Measurements from ENCODE around the gene TNS1. TPM values are rescaled to one million over a fixed set of nuclear protein-coding genes. Genes with fewer than 3 reads are reported as not detected.
A peak's percentile ranks its signal among the peaks of the same experiment; 100 is the strongest.

Gene TNS1
- total RNA-seq, 2 donors from 2014 or later, result 1,255 to 1,508 TPM

- intact Hi-C loops (cut with DNase I), result loop anchor here in 1 of 2 donors (5.0 kb wide), 1 partner anchor 1066 kb away; no protein-coding TSS in a partner anchor
- no peak for DNase-seq (ENCODE audit: low spot score)
Observed at GRCh38 chr2:217900780-217901360, 101.9 kb downstream of the TNS1 start.

DNA sequence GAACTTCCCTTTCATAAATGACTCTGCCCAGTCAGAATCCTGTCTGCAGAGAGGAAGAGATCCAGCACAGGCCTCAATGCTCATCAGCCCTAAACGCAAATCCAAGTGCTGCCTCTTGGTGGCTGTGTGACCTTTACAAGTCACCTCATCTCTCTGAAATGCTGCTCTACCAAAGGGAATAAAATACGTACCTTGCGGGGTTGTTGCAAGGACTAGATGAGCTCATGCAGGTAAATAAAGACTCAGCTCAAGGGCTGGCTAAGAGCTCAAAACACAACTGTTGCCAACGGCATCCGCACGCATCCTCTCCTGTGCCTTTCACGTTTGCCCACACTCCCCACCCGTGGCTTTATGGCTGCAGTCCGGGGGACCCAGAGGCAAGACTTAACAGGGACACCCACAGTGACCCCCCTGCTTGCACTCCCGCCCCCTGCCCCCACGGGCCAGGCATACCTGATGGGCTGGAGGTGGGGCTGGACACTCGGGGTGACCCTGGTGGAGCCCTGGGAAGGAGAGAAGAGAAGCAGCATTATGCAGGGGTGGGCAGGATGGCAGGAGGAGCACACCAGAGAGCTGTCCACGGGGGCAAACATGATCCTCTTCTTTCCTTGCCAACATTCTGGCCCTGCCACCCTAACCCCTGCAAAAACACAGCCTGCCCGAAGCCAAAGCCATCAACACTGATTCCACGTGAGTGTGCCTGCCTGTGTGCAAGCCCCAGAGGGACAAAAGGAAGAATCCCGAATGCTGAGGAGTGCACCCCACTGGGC, 102.6 kb downstream of the TNS1 start:
- DNase-seq (ENCODE audit: low spot score), result no peak
- intact Hi-C loops (cut with DNase I), result loop anchor here in 1 of 2 donors (5.0 kb wide), 1 partner anchor 1067 kb away; no protein-coding TSS in a partner anchor

- DNase-seq (ENCODE audit: low spot score), result peak; percentile 91
Observed at GRCh38 chr2:217899231-217900009, 103.4 kb downstream of the TNS1 start.

GRCh38 chr2:217897816-217898806, 104.7 kb downstream of the TNS1 start:
- intact Hi-C loops (cut with DNase I), result no loop called here

More at GRCh38 chr2:217899231-217900009, 103.4 kb downstream of the TNS1 start:
- intact Hi-C loops (cut with DNase I), result loop anchor here in 1 of 2 donors (5.0 kb wide), 1 partner anchor 1068 kb away; no protein-coding TSS in a partner anchor

GRCh38 chr2:217897091-217897715, 105.6 kb downstream of the TNS1 start:
- DNase-seq (ENCODE audit: low spot score), result no peak
- intact Hi-C loops (cut with DNase I), result no loop called here

More at GRCh38 chr2:217897816-217898806, 104.7 kb downstream of the TNS1 start:
- DNase-seq (ENCODE audit: low spot score), result peak; percentile 76

- no peak for DNase-seq (ENCODE audit: low spot score)
- intact Hi-C loops (cut with DNase I), result no loop called here
Observed at GRCh38 chr2:217895070-217895635, 107.6 kb downstream of the TNS1 start.

- intact Hi-C loops (cut with DNase I), result loop anchor here in 1 of 2 donors (5.0 kb wide), 1 partner anchor 106 kb away; no protein-coding TSS in a partner anchor
Observed at GRCh38 chr2:217893440-217893839, 109.4 kb downstream of the TNS1 start.

DNA sequence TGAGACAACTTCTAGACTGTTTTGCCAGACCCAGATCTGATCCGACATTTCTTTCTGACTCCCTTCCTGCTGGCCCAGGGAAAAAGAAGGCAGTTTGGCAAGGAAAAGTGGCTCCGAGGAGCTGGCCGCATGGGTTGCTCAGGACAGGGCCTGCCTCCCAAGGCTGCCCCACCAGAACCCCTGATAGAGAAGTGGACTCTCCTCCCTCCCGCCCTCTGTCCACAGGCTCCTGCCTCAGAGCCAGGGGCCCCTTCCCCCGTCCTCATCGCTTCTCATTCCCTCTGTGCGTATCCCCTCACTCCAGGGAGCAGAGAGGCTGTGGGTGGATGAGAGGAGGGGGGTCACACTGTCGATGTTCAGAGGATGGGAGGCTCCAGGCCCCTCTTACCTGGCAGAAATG, 110.2 kb downstream of the TNS1 start:
- no peak for DNase-seq (ENCODE audit: low spot score)
- intact Hi-C loops (cut with DNase I), result loop anchor here in 1 of 2 donors (1.0 to 5.0 kb wide), 2 partner anchors 78 to 105 kb away; no protein-coding TSS in a partner anchor

More at GRCh38 chr2:217893440-217893839, 109.4 kb downstream of the TNS1 start:
- no peak for DNase-seq (ENCODE audit: low spot score)

DNA sequence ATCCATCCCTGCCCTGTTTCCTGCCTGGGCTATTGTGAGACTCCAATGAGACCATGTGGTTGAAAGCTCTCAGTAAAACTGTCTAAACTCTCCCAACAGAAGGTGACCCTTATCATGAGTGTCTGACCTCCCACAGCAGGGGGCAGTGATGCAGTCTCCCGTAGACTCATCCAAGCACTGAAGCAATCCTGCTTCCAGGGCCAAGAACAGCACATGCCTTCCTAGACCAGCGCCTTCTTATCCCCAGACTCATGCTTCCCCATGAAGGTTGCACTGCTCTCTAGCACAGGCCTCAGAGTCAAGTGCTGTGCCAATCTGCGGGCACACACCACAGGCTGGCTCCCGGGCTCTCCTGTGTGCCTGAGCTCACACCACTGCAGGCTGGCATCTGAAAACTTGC, 112.3 kb downstream of the TNS1 start:
- intact Hi-C loops (cut with DNase I), result loop anchor here in 1 of 2 donors (5.0 kb wide), 1 partner anchor 103 kb away; no protein-coding TSS in a partner anchor
- DNase-seq (ENCODE audit: low spot score), result peak; percentile 92

DNA sequence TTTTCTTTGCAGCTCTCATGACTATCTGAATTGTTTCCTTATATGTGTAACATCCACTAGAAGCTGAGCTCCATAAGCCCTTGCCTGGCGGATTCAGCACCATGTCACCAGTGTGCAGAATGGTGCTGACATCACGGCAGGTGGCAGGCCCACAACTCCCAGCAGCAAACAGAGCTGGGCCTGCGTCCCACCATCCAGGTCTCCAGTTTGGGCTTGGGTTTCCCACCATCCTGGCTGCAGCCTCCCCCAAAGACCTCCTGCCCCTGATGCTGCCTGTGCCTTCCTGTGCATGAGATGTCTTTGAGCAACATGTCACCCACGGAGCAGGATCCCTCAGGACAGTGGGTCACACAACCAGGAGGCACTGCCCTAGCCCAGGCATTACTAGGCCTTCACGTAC, 113.1 kb downstream of the TNS1 start:
- intact Hi-C loops (cut with DNase I), result loop anchor here (5.0 kb wide), 2 partner anchors 102 to 103 kb away; no protein-coding TSS in a partner anchor
- no peak for DNase-seq (ENCODE audit: low spot score)

- intact Hi-C loops (cut with DNase I), result loop anchor here in 1 of 2 donors (5.0 kb wide), 2 partner anchors 101 to 104 kb away; no protein-coding TSS in a partner anchor
- DNase-seq (ENCODE audit: low spot score), result peak; percentile 91
Observed at GRCh38 chr2:217887841-217888701, 114.7 kb downstream of the TNS1 start.

- intact Hi-C loops (cut with DNase I), result loop anchor here in 1 of 2 donors (5.0 kb wide), 2 partner anchors 100 to 105 kb away; no protein-coding TSS in a partner anchor
- DNase-seq (ENCODE audit: low spot score), result peak; percentile 92
Observed at GRCh38 chr2:217886720-217887309, 116.0 kb downstream of the TNS1 start.

DNA sequence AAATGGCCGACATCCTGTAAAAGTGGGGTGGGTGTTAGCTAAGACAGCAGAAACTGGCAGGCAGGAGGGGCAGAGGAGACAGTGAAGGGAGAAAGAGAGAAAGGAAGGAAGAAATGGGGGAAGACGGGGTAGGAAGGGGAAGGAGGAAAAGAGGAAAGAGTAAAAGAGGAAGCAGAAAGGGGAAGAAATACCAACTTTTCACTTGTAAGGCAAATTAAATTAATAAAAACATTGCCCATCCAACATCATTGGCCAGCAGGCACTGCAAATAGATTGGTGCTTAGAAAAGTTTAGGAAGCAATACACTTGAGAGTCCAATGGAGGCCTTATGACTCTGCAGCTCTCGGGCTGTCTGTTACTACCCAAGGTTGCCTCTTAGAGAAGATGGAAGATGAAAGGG, 116.7 kb downstream of the TNS1 start:
- intact Hi-C loops (cut with DNase I), result loop anchor here in 1 of 2 donors (5.0 kb wide), 2 partner anchors 99 to 106 kb away; no protein-coding TSS in a partner anchor
- no peak for DNase-seq (ENCODE audit: low spot score)

- DNase-seq (ENCODE audit: low spot score), result peak; percentile 76
- intact Hi-C loops (cut with DNase I), result loop anchor here in 1 of 2 donors (5.0 kb wide), 2 partner anchors 98 to 107 kb away; no protein-coding TSS in a partner anchor
Observed at GRCh38 chr2:217884985-217885384, 117.8 kb downstream of the TNS1 start.

DNA sequence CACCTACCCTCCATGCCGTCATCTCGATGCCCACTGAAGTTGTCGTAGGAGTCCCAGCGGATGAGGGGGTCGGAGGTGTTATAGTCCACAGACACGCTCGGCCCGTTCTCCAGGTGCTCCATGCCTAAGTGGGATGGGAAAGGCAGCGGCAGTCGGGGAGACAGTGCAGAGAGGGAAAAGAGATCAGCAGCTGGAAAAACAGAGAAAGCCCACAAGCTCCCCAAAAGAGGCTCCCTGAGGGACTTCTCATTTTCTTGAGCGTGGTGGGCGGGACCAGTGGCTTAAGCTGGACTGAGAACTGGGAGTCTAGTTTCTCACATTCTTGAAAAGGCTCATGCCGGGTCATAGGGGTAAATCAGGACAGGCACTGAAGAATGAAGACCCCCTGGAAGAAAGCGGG, 121.9 kb downstream of the TNS1 start:
- DNase-seq (ENCODE audit: low spot score), result no peak
- intact Hi-C loops (cut with DNase I), result no loop called here
